K562 (cell line): ENCODE results near the gene TEFM. TPM values are rescaled to one million over a fixed set of nuclear protein-coding genes. Genes with fewer than 3 reads are reported as not detected.

ENCODE experiments used
- ATAC-seq: fragments of 200-7000 bp; cut with Tn5 transposase; 3 replicates; pipeline ENCODE4 v1.9.1; 2020; ENCODE audit warnings: moderate library complexity
- BruUV-seq: library from RNA; stranded (reverse); fragments of 400-500 nt; replicated peaks from 2 replicates; lab custom pipeline; 2021; lab: Mats Ljungman, UMichigan
- CTCF ChIA-PET: fragments of 300-600 bp; formaldehyde crosslinking; extraction: SDS; loops from one replicate; lab custom pipeline; 2021; ENCODE audit warnings: low intra/inter-chr PET ratio; lab: Yijun Ruan, JAX
- POLR2A ChIA-PET: fragments of 300-600, 350-650 bp; sonication (Branson Sonifier 250); formaldehyde crosslinking; extraction: SDS; loops from one replicate; lab custom pipeline; 2021; ENCODE audit warnings: antibody characterized with exemption, inconsistent platforms; lab: Yijun Ruan, JAX
- DNase-seq, 4 experiments: peaks; one replicate each; pipeline versions ENCODE4 v3.0.0 to v3.0.0-alpha.2; 2011 to 2018; ENCODE audit warnings: low spot score in 3 of 4, mixed read lengths in 3 of 4; ENCODE audit errors: extremely low read depth in 1 of 4
- FAIRE-seq: peaks from 2 replicates; lab custom pipeline; 2011; peaks lifted over from hg19 to GRCh38; lab: Jason Lieb, UNC
- H2AFZ ChIP-seq: 2 replicates; pipeline ENCODE4 v1.6.0; 2011; ENCODE audit warnings: low read depth, low read length, control low read depth, inconsistent platforms
- H3K27ac ChIP-seq: fragments of 200-600 bp; 3 replicates; pipeline ENCODE4 v1.8.0; 2011; ENCODE audit warnings: low read depth, mild to moderate bottlenecking, control low read depth, inconsistent platforms, low read length, moderate library complexity, mixed read lengths; ENCODE audit errors: extremely low read depth
- H3K27me3 ChIP-seq, 2 experiments: fragments of 300-600 bp in 1 of 2; 2 replicates in 1 of 2; 3 replicates in 1 of 2; pipeline versions ENCODE4 v1.6.0 to v1.8.0; 2011; ENCODE audit warnings: inconsistent platforms in 2 of 2, low read length in 2 of 2, mild to moderate bottlenecking in 1 of 2, mixed read lengths in 1 of 2, moderate library complexity in 1 of 2; ENCODE audit not compliant: control insufficient read depth in 2 of 2, insufficient read depth in 2 of 2
- H3K36me3 ChIP-seq: fragments of 300-600 bp; 3 replicates; pipeline ENCODE4 v1.8.0; 2011; ENCODE audit warnings: mild to moderate bottlenecking, low read length, inconsistent platforms; ENCODE audit not compliant: control insufficient read depth, insufficient read depth
- H3K4me1 ChIP-seq, 2 experiments: fragments of 200-600 bp in 1 of 2; replicated peaks in 1 of 2; 2 replicates in 1 of 2; 3 replicates in 1 of 2; pipeline versions ENCODE4 v1.5.1 to v1.8.0; 2011; ENCODE audit warnings: inconsistent platforms in 2 of 2, low read length in 2 of 2, mild to moderate bottlenecking in 1 of 2, mixed read lengths in 1 of 2, moderate library complexity in 1 of 2; ENCODE audit not compliant: control insufficient read depth in 2 of 2, insufficient read depth in 2 of 2
- H3K4me2 ChIP-seq: 2 replicates; pipeline ENCODE4 v1.6.1; 2011; ENCODE audit warnings: low read length, control low read depth, inconsistent platforms, mixed read lengths; ENCODE audit not compliant: insufficient read depth
- H3K4me3 ChIP-seq: fragments of 200-600 bp; sonication (generic), shearing (Covaris generic); 2 replicates; pipeline ENCODE4 v1.5.1; 2016; ENCODE audit warnings: control low read depth, inconsistent platforms
- H3K79me2 ChIP-seq: fragments of 200-600 bp; 3 replicates; pipeline ENCODE4 v1.8.0; 2011; ENCODE audit warnings: low read length, inconsistent platforms; ENCODE audit not compliant: control insufficient read depth, insufficient read depth
- H3K9ac ChIP-seq, 2 experiments: 2 replicates each; pipeline versions ENCODE4 v1.6.0 to v1.6.1; 2011; ENCODE audit warnings: low read depth in 2 of 2, low read length in 2 of 2, control low read depth in 1 of 2, inconsistent platforms in 1 of 2, mild to moderate bottlenecking in 1 of 2, mixed read lengths in 1 of 2; ENCODE audit not compliant: insufficient read depth in 1 of 2
- H3K9me1 ChIP-seq: one replicate; pipeline ENCODE4 v1.6.0; 2011; ENCODE audit warnings: inconsistent platforms, mild to moderate bottlenecking, low read length, moderate library complexity; ENCODE audit not compliant: control insufficient read depth, insufficient read depth
- H3K9me3 ChIP-seq: replicated peaks from 2 replicates; pipeline ENCODE4 v1.5.1; 2011; ENCODE audit warnings: low read depth, low read length, inconsistent platforms; ENCODE audit not compliant: control insufficient read depth, insufficient read depth
- H4K20me1 ChIP-seq: replicated peaks from 2 replicates; pipeline ENCODE4 v1.6.1; 2011; ENCODE audit warnings: low read length, inconsistent platforms, mixed read lengths; ENCODE audit not compliant: control insufficient read depth, insufficient read depth
- ASH1L ChIP-seq: fragments of 450-650 bp; IDR thresholded peaks from 2 replicates; pipeline ENCODE4 v1.6.1; 2018; ENCODE audit warnings: borderline replicate concordance, mild to moderate bottlenecking, low read depth; ENCODE audit not compliant: partially characterized antibody
- HDAC3 ChIP-seq: fragments of 450-650 bp; IDR thresholded peaks from 2 replicates; pipeline ENCODE4 v1.6.1; 2018; ENCODE audit warnings: borderline replicate concordance, mild to moderate bottlenecking, moderate library complexity; ENCODE audit not compliant: partially characterized antibody
- MCM5 ChIP-seq: fragments of 450-650 bp; IDR thresholded peaks from 2 replicates; pipeline ENCODE4 v1.6.1; 2016; ENCODE audit warnings: low read depth
- NCOR1 ChIP-seq: fragments of 450-650 bp; IDR thresholded peaks from 2 replicates; pipeline ENCODE4 v1.6.1; 2016; ENCODE audit warnings: mild to moderate bottlenecking, moderate library complexity
- TARDBP ChIP-seq: fragments of 450-650 bp; IDR thresholded peaks from 2 replicates; pipeline ENCODE4 v1.6.1; 2016
- TRIM28 ChIP-seq: fragments of 450-650 bp; IDR thresholded peaks from 2 replicates; pipeline ENCODE4 v1.6.1; 2017
- YBX1 ChIP-seq: fragments of 450-650 bp; IDR thresholded peaks from 2 replicates; pipeline ENCODE4 v1.7.1; 2016; ENCODE audit warnings: mild to moderate bottlenecking
- ZNF175 ChIP-seq: fragments of 200-800 bp; sonication (Bioruptor generic); IDR thresholded peaks from 2 replicates; pipeline ENCODE4 v1.6.1; 2016; ENCODE audit warnings: low read depth, mild to moderate bottlenecking, missing genetic modification characterization, missing compliant biosample characterization
- ZNF384 ChIP-seq: IDR thresholded peaks from 2 replicates; pipeline ENCODE4 v1.6.1; 2012; ENCODE audit warnings: low read depth, low read length, improper control_type of control experiment
- ZNF778 ChIP-seq: fragments of 450-650 bp; formaldehyde crosslinking; IDR thresholded peaks from 2 replicates; pipeline ENCODE4 v1.4.0; 2020; ENCODE audit warnings: mild to moderate bottlenecking, moderate library complexity
- WGBS: fragments of 100-300 bp; shearing (Covaris generic); methylation state at CpG from one replicate; pipeline ENCODE4 v1.1.6; 2016; ENCODE audit warnings: low coverage, mixed read lengths; ENCODE audit not compliant: insufficient coverage; ENCODE audit errors: missing lambda C conversion rate; 5-methylcytosine and 5-hydroxymethylcytosine counted together
- in situ Hi-C: fragments of 300-500 bp; cut with MboI; formaldehyde crosslinking; loops from 4 replicates; pipeline ENCODE4 v1.15.0; 2018; ENCODE audit warnings: inconsistent platforms, mixed read lengths
- intact Hi-C: fragments of 100-400 bp; cut with micrococcal nuclease; formaldehyde crosslinking; loops from 2 replicates; pipeline ENCODE4 v1.14.2; 2022
- polyA plus RNA-seq, 8 experiments: library from polyadenylated mRNA; depleted of rRNA in 4 of 8; stranded (reverse) in 5 of 8; unstranded in 3 of 8; fragments of >200 nt; fragmentation: Nextera tagmentation in 2 of 8; fragmentation: Illumina TruSeq in 1 of 8; extraction: Ambion mirVana in 2 of 8; extraction: Trizol in 1 of 8; gene quantifications; 2 replicates each; pipeline versions ENCODE4 v1.2.1 to v1.2.3, GENCODE V29; 2011 to 2014; ENCODE audit warnings: inconsistent platforms in 1 of 8, missing spikeins in 1 of 8
- total RNA-seq, 7 experiments: library from RNA; depleted of rRNA in 6 of 7; stranded (reverse); fragments of >200 nt in 6 of 7; fragmentation: Illumina TruSeq in 2 of 7; extraction: Trizol in 2 of 7; gene quantifications; 2 replicates each; pipeline versions ENCODE4 v1.2.1 to v1.2.3, GENCODE V29; 2011 to 2021; ENCODE audit warnings: low replicate concordance in 1 of 7
- TF ChIP-seq, protein P1 (sequence below): fragments of 450-650 bp; IDR thresholded peaks from 2 replicates; pipeline ENCODE4 v1.6.1; 2016
- TF ChIP-seq, protein P2 (sequence below): fragments of 450-650 bp; conservative IDR thresholded peaks from 2 replicates; pipeline ENCODE4 v1.6.1; 2016; ENCODE audit warnings: missing genetic modification characterization, low read depth, mild to moderate bottlenecking, missing compliant biosample characterization, moderate library complexity
- TF ChIP-seq, protein P3 (sequence below): sonication (generic); formaldehyde crosslinking; IDR thresholded peaks from 2 replicates; pipeline ENCODE4 v1.8.1; 2023; ENCODE audit warnings: mild to moderate bottlenecking, missing genetic modification reagents

Gene TEFM
- total and polyA plus RNA-seq, 9 of the 15 experiments (the other 6 are each of a cell fraction or from before 2014, with no cell fraction given): 12.5 to 60.3 (median 23.3) TPM

- intact Hi-C loops (no loop called here), in situ Hi-C loops (no loop called here)
- peaks cover 0 to under 1% of the 10 kb centered on the region in 2 experiments; a peak in 1 of 5 replicates for H3K4me1 ChIP-seq
- no peaks in the 10 kb centered on the region for H4K20me1 ChIP-seq
- H3K4me2 ChIP-seq: no peak overlapping the region
- BruUV-seq: no TSS peak
- ATAC-seq (no peak), DNase-seq (no peak), FAIRE-seq (no peak)
- TF ChIP-seq YBX1: no peak
- TF ChIP-seq, protein P1, sequence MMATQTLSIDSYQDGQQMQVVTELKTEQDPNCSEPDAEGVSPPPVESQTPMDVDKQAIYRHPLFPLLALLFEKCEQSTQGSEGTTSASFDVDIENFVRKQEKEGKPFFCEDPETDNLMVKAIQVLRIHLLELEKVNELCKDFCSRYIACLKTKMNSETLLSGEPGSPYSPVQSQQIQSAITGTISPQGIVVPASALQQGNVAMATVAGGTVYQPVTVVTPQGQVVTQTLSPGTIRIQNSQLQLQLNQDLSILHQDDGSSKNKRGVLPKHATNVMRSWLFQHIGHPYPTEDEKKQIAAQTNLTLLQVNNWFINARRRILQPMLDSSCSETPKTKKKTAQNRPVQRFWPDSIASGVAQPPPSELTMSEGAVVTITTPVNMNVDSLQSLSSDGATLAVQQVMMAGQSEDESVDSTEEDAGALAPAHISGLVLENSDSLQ: peak; percentile 46; the same call in 1 of the 2 replicates
- TF ChIP-seq ZNF384: 0 out of 2 replicates have a peak, but pooled peaks have one; percentile 20
- no peak overlapping the region for H3K9ac ChIP-seq
- CTCF ChIA-PET: no interaction called here
- no peaks in the 10 kb centered on the region for H3K9me3 ChIP-seq
- WGBS: 24% methylated on average over 3 of the region's 5 CpGs
- H3K27ac ChIP-seq: no peak overlapping the region
- H2AFZ ChIP-seq: no peak overlapping the region
- H3K36me3 ChIP-seq: no peaks in the 10 kb centered on the region
- no peaks in the 10 kb centered on the region for H3K9me1 ChIP-seq
- peaks cover 19 to 47% of the 10 kb centered on the region in 2 experiments; a peak in 4 of 5 replicates for H3K27me3 ChIP-seq
- POLR2A ChIA-PET: interaction anchor here (0.8 to 1.0 kb wide), 2 partner anchors 10 to 14 kb away, joined by 3 to 5 read pairs; no protein-coding TSS in a partner anchor
- no peak overlapping the region for H3K4me3 ChIP-seq
- H3K79me2 ChIP-seq: no peaks in the 10 kb centered on the region
Observed at GRCh38 chr17:30927756-30928155, 21.7 kb upstream of the TEFM start.

- no peak overlapping the region for H3K4me2 ChIP-seq
- H3K9ac ChIP-seq: no peak overlapping the region
- ATAC-seq (no peak), DNase-seq (no peak), FAIRE-seq (no peak)
- CTCF ChIA-PET: no interaction called here
- H3K9me3 ChIP-seq: no peaks in the 10 kb centered on the region
- BruUV-seq: no TSS peak
- no peaks in the 10 kb centered on the region for H3K79me2 ChIP-seq
- H3K27me3 ChIP-seq: peaks cover 20 to 53% of the 10 kb centered on the region in 2 experiments; a peak in 4 of 5 replicates
- H2AFZ ChIP-seq: no peak overlapping the region
- no peaks in the 10 kb centered on the region for H3K36me3 ChIP-seq
- 3% methylated on average over 6 of the region's 6 CpGs for WGBS
- H4K20me1 ChIP-seq: no peaks in the 10 kb centered on the region
- no peak overlapping the region for H3K27ac ChIP-seq
- POLR2A ChIA-PET: interaction anchor here (0.9 kb wide), 1 partner anchor 15 kb away, joined by 4 read pairs; no protein-coding TSS in a partner anchor
- TF ChIP-seq MCM5 (no peak), HDAC3 (no peak), ZNF778 (CRISPR knock-in tag) (no peak), ASH1L (no peak), TRIM28 (no peak), NCOR1 (no peak), TARDBP (no peak), ZNF175 (CRISPR knock-in tag) (no peak)
- TF ChIP-seq, protein P2, sequence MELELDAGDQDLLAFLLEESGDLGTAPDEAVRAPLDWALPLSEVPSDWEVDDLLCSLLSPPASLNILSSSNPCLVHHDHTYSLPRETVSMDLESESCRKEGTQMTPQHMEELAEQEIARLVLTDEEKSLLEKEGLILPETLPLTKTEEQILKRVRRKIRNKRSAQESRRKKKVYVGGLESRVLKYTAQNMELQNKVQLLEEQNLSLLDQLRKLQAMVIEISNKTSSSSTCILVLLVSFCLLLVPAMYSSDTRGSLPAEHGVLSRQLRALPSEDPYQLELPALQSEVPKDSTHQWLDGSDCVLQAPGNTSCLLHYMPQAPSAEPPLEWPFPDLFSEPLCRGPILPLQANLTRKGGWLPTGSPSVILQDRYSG: no peak
- TF ChIP-seq, protein P3, sequence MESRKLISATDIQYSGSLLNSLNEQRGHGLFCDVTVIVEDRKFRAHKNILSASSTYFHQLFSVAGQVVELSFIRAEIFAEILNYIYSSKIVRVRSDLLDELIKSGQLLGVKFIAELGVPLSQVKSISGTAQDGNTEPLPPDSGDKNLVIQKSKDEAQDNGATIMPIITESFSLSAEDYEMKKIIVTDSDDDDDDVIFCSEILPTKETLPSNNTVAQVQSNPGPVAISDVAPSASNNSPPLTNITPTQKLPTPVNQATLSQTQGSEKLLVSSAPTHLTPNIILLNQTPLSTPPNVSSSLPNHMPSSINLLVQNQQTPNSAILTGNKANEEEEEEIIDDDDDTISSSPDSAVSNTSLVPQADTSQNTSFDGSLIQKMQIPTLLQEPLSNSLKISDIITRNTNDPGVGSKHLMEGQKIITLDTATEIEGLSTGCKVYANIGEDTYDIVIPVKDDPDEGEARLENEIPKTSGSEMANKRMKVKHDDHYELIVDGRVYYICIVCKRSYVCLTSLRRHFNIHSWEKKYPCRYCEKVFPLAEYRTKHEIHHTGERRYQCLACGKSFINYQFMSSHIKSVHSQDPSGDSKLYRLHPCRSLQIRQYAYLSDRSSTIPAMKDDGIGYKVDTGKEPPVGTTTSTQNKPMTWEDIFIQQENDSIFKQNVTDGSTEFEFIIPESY: no peak
- no peaks in the 10 kb centered on the region for H3K9me1 ChIP-seq
- in situ Hi-C loops: no loop called here
- H3K4me3 ChIP-seq: no peak overlapping the region
- intact Hi-C loops: no loop called here
- H3K4me1 ChIP-seq: peaks cover 0 to 13% of the 10 kb centered on the region in 2 experiments; a peak in 2 of 5 replicates
Observed at GRCh38 chr17:30926516-30926915, 20.5 kb upstream of the TEFM start.
